Measurements from ENCODE around the gene BOD1L1.

GRCh38 chr4:13626492-13627177 is 890 bp downstream of the BOD1L1 start:
- TF ChIP-seq POLR2A (IDR thresholded peaks at IDR 0.05): no peak
- TF ChIP-seq CTCF (IDR thresholded peaks at IDR 0.05): no peak

Measured in Peyer's patch (tissue), 4 donors.